Fibroblast of lung (primary cell): ENCODE results near the gene ADGRV1. TPM values are rescaled to one million over a fixed set of nuclear protein-coding genes. Genes with fewer than 3 reads are reported as not detected.

Source experiments
- DNase-seq, 2 donors: peaks; one replicate each; pipeline versions ENCODE4 v3.0.0 to v3.0.0-alpha.2; 2010; ENCODE audit warnings: low read depth in 2 of 2
- H2AFZ ChIP-seq: 2 replicates; pipeline ENCODE4 v1.5.1; 2012; ENCODE audit warnings: low read length, control low read depth, inconsistent platforms
- H3K27ac ChIP-seq: 2 replicates; pipeline ENCODE4 v1.5.1; 2011; ENCODE audit warnings: low read length, control low read depth; ENCODE audit not compliant: insufficient read depth
- H3K27me3 ChIP-seq: 2 replicates; pipeline ENCODE4 v1.5.1; 2011; ENCODE audit warnings: mild to moderate bottlenecking, low read length; ENCODE audit not compliant: control insufficient read depth, insufficient read depth
- H3K36me3 ChIP-seq: 2 replicates; pipeline ENCODE4 v1.5.1; 2011; ENCODE audit warnings: low read length; ENCODE audit not compliant: control insufficient read depth, insufficient read depth
- H3K4me1 ChIP-seq: 2 replicates; pipeline ENCODE4 v1.5.1; 2011; ENCODE audit warnings: low read length; ENCODE audit not compliant: control insufficient read depth, insufficient read depth; ENCODE audit errors: extremely low read depth
- H3K4me2 ChIP-seq: 2 replicates; pipeline ENCODE4 v1.5.1; 2011; ENCODE audit warnings: low read length, control low read depth; ENCODE audit not compliant: insufficient read depth; ENCODE audit errors: extremely low read depth
- H3K4me3 ChIP-seq, 4 experiments: fragments of 200-600 bp in 1 of 4; sonication (generic) in 1 of 4; replicated peaks in 1 of 4; 2 replicates each; pipeline ENCODE4 v1.5.1; 2011 to 2016; ENCODE audit warnings: low read length in 4 of 4, low read depth in 3 of 4, mild to moderate bottlenecking in 3 of 4, control low read depth in 2 of 4, inconsistent platforms in 1 of 4, mixed read lengths in 1 of 4; ENCODE audit not compliant: insufficient read depth in 1 of 4; ENCODE audit errors: control extremely low read depth in 1 of 4
- H3K79me2 ChIP-seq: 2 replicates; pipeline ENCODE4 v1.5.1; 2012; ENCODE audit warnings: mild to moderate bottlenecking, low read length, inconsistent platforms; ENCODE audit not compliant: control insufficient read depth, insufficient read depth
- H3K9ac ChIP-seq: 2 replicates; pipeline ENCODE4 v1.5.1; 2011; ENCODE audit warnings: mild to moderate bottlenecking, low read length, control low read depth; ENCODE audit not compliant: insufficient read depth
- H3K9me3 ChIP-seq: 2 replicates; pipeline ENCODE4 v1.5.1; 2012; ENCODE audit warnings: low read depth, low read length; ENCODE audit not compliant: control insufficient read depth, insufficient read depth
- H4K20me1 ChIP-seq: 2 replicates; pipeline ENCODE4 v1.5.1; 2011; ENCODE audit warnings: low read length; ENCODE audit not compliant: control insufficient read depth, insufficient read depth; ENCODE audit errors: extremely low read depth
- EZH2 ChIP-seq: IDR thresholded peaks from 2 replicates; pipeline ENCODE4 v1.5.1; 2012; ENCODE audit warnings: low read length, control low read depth, mild to moderate bottlenecking; ENCODE audit errors: missing control alignments
- polyA plus RNA-seq, 2 donors: library from polyadenylated mRNA; depleted of rRNA in 1 of 2; stranded (reverse) in 1 of 2; unstranded in 1 of 2; fragments of >200 nt; gene quantifications; 2 replicates each; pipeline ENCODE4 v1.2.1, GENCODE V29; 2011 to 2012; ENCODE audit warnings: missing spikeins in 1 of 2
- total RNA-seq: library from RNA; depleted of rRNA; stranded (reverse); fragments of >200 nt; gene quantifications from 2 replicates; pipeline ENCODE4 v1.2.1, GENCODE V29; 2014
- TF ChIP-seq, protein P1 (sequence below), 2 donors: IDR thresholded peaks in 1 of 2; conservative IDR thresholded peaks in 1 of 2; 1 replicate in 1 of 2; 2 replicates in 1 of 2; pipeline ENCODE4 v1.5.1; 2011 to 2012; ENCODE audit warnings: low read length in 2 of 2, control low read depth in 1 of 2, inconsistent platforms in 1 of 2, low read depth in 1 of 2, mild to moderate bottlenecking in 1 of 2

The ADGRV1 gene
- total and polyA plus RNA-seq, 2 donors (not counting 1 experiment from before 2014, with no cell fraction given): 0.15 to 0.17 TPM

GRCh38 chr5:91016954-91017700, 458.5 kb downstream of the ADGRV1 start:
- H3K4me2 ChIP-seq: peak overlapping the region; percentile 17
- DNase-seq: peak; percentile 48 to 80

GRCh38 chr5:91018200-91018599, 459.6 kb downstream of the ADGRV1 start:
- no peaks in the 10 kb centered on the region for H3K79me2 ChIP-seq
- peak in 1 of 2 donors; percentile 73 for DNase-seq
- H3K4me3 ChIP-seq: no peak overlapping the region
- no peak overlapping the region for H2AFZ ChIP-seq
- H3K9ac ChIP-seq: no peak overlapping the region
- TF ChIP-seq, protein P1, sequence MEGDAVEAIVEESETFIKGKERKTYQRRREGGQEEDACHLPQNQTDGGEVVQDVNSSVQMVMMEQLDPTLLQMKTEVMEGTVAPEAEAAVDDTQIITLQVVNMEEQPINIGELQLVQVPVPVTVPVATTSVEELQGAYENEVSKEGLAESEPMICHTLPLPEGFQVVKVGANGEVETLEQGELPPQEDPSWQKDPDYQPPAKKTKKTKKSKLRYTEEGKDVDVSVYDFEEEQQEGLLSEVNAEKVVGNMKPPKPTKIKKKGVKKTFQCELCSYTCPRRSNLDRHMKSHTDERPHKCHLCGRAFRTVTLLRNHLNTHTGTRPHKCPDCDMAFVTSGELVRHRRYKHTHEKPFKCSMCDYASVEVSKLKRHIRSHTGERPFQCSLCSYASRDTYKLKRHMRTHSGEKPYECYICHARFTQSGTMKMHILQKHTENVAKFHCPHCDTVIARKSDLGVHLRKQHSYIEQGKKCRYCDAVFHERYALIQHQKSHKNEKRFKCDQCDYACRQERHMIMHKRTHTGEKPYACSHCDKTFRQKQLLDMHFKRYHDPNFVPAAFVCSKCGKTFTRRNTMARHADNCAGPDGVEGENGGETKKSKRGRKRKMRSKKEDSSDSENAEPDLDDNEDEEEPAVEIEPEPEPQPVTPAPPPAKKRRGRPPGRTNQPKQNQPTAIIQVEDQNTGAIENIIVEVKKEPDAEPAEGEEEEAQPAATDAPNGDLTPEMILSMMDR (conservative IDR thresholded peaks at IDR 0.05 in 1 of 2, IDR thresholded peaks at IDR 0.05 in 1 of 2; ENCODE audit: low read depth in 1 of 2, low read length in 2 of 2): no peak
- no peak for TF ChIP-seq EZH2
- no peak overlapping the region for H3K27ac ChIP-seq
- no peaks in the 10 kb centered on the region for H3K9me3 ChIP-seq
- H3K27me3 ChIP-seq: no peaks in the 10 kb centered on the region
- H3K36me3 ChIP-seq: no peaks in the 10 kb centered on the region
- no peaks in the 10 kb centered on the region for H4K20me1 ChIP-seq
- no peak overlapping the region for H3K4me2 ChIP-seq
- no peaks in the 10 kb centered on the region for H3K4me1 ChIP-seq

More at GRCh38 chr5:91016954-91017700, 458.5 kb downstream of the ADGRV1 start:
- H3K9me3 ChIP-seq: no peaks in the 10 kb centered on the region
- H3K36me3 ChIP-seq: no peaks in the 10 kb centered on the region
- H3K9ac ChIP-seq: no peak overlapping the region
- no peak overlapping the region for H2AFZ ChIP-seq
- peak overlapping the region in 1 of 4 experiments; percentile 11 for H3K4me3 ChIP-seq
- H3K79me2 ChIP-seq: no peaks in the 10 kb centered on the region
- H4K20me1 ChIP-seq: no peaks in the 10 kb centered on the region
- no peak for TF ChIP-seq EZH2
- TF ChIP-seq, protein P1 (conservative IDR thresholded peaks at IDR 0.05 in 1 of 2, IDR thresholded peaks at IDR 0.05 in 1 of 2; ENCODE audit: low read depth in 1 of 2, low read length in 2 of 2): no peak
- no peaks in the 10 kb centered on the region for H3K4me1 ChIP-seq
- no peak overlapping the region for H3K27ac ChIP-seq
- H3K27me3 ChIP-seq: no peaks in the 10 kb centered on the region

- H3K4me1 ChIP-seq: no peaks in the 10 kb centered on the region
- no peaks in the 10 kb centered on the region for H3K36me3 ChIP-seq
- no peak overlapping the region for H3K4me3 ChIP-seq
- H3K27ac ChIP-seq: no peak overlapping the region
- H3K79me2 ChIP-seq: no peaks in the 10 kb centered on the region
- H4K20me1 ChIP-seq: no peaks in the 10 kb centered on the region
- no peak overlapping the region for H2AFZ ChIP-seq
- no peaks in the 10 kb centered on the region for H3K27me3 ChIP-seq
- no peak overlapping the region for H3K4me2 ChIP-seq
- no peaks in the 10 kb centered on the region for H3K9me3 ChIP-seq
- DNase-seq: peak in 1 of 2 donors; percentile 24
- no peak overlapping the region for H3K9ac ChIP-seq
- TF ChIP-seq EZH2: no peak
- TF ChIP-seq, protein P1 (conservative IDR thresholded peaks at IDR 0.05 in 1 of 2, IDR thresholded peaks at IDR 0.05 in 1 of 2; ENCODE audit: low read depth in 1 of 2, low read length in 2 of 2): no peak
Measured at GRCh38 chr5:91018712-91019371, 460.2 kb downstream of the ADGRV1 start.
